Activated T-helper 1 cell treated with Interleukin-2 at 50 U/mL for 16 hours (primary cell): ENCODE results near the gene SENP7.
"Not testable (repeated sequence)": the region's sequence is repeated elsewhere in the genome, so short reads cannot be mapped to it uniquely, and the experiment has no call there.

ENCODE experiments used
- DNase-seq: peaks from one replicate; pipeline ENCODE4 v3.0.0-alpha.2; 2020; ENCODE audit warnings: low read depth

SENP7 gene

GRCh38 chr3:101454629-101455028 lies 58.4 kb downstream of the SENP7 start:
- no peak for DNase-seq

GRCh38 chr3:101453961-101454360 lies 59.1 kb downstream of the SENP7 start:
- no peak for DNase-seq

DNA sequence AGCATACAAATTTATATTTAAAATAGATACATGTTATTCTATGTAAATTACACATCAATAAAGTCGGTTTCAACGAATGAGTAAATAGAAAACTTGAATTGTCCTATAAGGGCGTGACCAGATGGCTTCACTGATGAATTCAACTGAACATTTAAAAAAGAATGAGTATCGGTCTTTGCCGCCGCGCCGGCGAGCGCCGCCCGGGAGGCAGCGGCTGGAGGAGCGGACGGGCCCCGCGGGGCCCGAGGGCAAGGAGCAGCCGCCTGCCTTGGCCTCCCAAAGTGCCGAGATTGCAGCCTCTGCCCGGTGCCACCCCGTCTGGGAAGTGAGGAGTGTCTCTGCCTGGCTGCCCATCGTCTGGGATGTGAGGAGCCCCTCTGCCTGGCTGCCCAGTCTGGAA lies 74.4 kb downstream of the SENP7 start:
- DNase-seq, result not testable (repeated sequence)

DNA sequence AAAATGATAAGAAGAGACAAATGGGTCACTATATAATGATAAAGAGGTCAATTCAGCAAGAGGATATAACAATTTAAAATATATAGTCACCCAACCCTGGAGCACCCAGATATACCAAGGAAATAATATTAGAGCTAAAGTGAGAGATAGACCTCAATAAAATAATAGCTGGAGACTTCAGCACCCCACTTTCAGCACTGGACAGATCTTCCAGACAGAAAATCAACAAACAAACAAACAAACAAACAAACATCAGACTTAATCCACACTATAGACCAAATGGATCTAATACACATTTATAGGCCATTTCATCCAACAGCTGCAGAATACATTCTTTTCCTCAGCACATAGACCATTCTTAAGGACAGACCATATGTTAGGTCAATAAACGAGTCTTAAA lies 79.4 kb downstream of the SENP7 start:
- no peak for DNase-seq

DNA sequence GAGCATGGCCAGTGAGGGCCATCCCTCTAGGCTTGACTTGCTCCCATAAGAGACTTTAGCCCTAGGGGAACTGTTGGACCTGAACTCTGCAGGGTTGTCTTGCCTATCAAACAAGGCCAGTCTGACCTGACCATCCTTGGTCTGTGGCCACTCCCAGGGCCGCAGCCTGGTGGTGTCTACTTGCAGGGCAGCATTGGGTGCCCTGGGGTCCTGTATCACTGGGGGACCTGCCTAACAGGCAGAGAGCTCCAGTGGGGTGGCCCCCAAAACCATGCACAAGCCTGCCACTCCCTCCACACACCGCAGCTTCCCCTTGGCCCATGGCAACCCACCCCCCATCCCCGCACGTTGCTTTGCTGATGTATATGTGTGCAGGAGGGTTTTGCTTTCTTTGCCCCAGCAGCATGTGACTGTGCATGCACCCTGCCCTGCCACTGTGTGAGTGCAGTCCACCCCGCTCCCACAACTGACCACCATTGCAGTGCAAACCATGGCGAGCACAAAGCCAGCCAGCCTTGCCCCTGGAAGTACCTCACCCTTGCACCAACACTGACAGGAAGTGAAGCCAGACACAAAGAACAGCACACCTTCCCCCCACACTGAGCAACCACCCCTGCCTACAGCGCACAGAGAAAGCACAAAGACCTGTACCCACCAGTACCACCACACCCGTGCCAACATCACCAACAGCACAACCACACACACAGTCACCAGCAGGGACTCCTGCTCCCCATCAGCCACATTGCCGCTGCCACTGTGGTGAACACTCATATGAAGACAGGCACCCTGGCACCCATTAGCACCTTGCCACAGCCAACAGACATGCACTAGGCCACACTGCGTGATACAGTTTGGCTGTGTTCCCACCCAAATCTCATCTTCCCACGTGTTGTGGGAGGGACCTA lies 88.8 kb downstream of the SENP7 start:
- DNase-seq, result no peak

- no peak for DNase-seq
These were observed 94.2 kb downstream of the SENP7 start for GRCh38 chr3:101418851-101419250.

DNA sequence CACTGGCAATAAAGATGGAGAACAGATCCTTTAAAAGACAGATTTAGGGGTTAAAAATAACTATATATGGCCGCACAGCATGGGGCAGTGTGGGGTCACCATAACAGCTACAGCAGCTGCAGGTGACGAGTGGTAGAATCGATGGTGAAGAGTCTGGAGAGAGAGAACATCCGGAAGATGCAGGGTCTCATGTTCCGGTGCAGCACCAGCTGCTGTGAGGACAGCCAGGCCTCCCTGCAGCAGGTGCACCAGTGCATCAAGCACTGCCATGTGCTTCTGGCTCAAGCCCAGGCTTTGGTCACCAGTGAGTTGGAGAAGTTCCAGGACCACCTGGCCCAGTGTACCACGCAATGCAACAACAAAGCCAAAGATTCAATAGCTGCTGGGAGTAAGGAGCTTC lies 98.9 kb downstream of the SENP7 start:
- no peak for DNase-seq

DNA sequence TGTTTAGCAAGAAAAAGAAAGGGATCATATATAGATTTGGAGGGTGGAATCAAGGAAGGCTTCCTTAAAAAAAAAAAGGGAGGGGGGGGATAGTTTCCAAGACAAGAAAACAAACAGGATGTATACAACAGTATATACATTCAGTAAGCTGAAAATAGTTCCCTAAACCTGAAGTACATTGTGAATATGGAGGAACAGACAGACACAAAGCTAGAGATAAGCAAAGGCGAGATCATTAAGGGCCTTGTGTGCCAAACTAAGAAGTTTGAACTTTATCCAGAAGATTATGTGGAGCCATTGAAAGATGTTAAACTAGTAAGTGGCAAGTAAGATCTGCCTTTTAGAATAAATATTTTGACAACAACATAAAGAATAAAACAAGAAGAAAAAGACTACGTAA lies 99.4 kb downstream of the SENP7 start:
- DNase-seq, result no peak

- no peak for DNase-seq
These were observed 121.5 kb downstream of the SENP7 start for GRCh38 chr3:101391413-101391950.

DNA sequence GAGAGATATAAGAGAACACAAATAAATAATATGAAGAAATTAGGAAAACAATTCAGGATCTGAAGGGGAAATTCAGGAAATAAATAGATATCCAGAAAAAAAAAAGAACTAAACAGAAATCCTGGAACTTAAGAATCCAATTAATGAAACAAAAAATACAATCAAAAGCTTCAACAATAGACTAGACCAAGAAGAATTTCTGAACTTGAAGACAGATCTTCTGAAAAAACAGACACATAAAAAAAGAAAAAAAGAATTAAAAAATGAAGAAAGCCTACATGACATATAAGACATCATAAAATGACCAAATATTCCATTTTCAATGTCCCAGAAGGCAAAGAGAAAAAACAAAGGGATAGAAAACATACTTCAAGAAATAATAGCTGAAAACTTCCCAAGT lies 124.3 kb downstream of the SENP7 start:
- no peak for DNase-seq

- DNase-seq, result no peak
These were observed 125.7 kb downstream of the SENP7 start for GRCh38 chr3:101387351-101387750.

DNA sequence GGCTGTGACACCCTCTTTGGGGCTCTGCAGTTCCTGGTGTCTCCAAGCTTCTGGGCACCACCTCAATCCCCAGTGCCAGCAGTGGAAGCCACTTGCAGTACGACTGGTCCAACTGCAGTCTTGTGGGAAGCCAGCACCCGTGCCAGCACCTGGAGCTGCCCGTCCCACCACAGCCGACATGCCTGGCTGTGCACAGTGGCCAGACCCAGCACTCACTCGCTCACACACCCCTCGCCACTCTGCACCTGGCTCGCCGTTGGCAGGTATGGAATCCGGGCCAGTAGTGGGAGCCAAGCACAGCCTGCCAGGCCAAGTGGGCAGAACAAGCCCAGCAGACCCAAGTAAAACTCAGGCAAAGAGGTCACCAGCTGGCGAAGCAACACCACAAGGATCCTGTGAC lies 128.6 kb downstream of the SENP7 start:
- no peak for DNase-seq

- DNase-seq, result no peak
These were observed 129.4 kb downstream of the SENP7 start for GRCh38 chr3:101383656-101384055.

DNA sequence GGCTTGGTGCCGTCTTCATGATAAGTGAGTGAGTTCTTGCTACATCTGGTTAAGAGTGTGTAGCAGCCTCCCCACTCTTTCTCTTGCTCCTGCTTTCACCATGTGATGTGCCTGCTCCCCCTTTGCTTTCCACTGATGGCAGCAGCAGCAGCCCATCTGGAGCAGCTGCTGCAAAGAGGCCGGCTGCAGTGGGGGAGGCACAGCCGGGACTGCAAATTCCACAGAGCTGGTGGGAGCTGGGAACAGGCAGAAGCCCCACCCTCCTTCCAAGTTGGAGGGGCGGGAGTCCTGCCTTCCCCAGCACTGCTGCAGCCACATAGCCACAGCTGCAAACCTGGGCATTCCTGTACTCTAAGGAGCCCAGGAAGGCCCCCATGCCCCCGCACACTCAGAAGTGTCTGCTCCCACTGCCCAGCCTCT lies 129.8 kb downstream of the SENP7 start:
- DNase-seq, result no peak

DNA sequence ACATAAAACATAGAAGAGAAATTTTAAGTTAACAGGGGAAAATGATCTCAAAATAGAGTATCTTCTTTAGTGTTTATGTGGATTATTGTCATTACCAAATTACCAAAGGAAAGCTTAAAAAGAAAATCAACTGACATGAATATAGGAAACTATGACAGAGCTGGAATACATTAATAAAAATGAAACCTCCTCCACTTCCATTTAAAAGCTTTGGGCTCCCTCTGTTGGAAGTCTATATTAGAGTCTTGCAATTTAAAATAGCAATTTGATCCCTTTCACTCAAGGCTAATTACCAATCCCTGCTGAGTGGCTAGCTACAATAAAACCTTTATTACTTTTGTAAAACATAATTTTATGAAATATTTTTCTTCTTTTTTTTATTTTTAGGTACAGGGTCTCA lies 131.2 kb downstream of the SENP7 start:
- no peak for DNase-seq

DNA sequence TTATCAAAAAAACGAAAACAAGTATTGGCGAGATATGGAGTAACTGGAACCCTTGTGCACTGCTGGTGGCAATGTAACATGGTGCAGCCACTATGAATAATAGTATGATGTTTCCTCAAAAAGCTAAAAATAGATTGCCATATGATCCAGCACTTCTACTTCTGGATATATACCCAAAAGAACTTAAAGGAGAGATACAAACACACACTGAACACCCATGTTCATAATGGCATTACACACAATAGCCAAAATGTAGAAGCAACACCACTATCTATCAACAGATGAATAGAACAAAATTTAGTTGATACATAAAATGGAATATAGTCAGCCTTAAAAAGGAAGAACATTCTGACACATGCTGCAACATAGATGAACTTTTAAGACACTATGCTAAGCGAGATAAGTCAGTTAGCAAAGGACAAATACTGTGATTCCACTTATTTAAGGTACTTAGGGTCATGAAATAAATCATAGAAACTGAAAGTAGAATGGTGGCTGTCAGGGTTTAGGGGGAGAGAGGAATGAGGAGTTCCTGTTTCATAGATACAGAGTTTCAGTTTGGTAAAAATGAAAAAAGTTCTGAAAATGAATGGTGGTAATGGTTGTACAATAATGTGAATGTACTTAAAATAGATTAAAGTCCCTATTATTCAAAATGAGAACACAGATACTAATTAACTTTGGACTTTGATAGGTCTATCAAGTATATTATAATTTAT lies 133.2 kb downstream of the SENP7 start:
- no peak for DNase-seq

GRCh38 chr3:101377796-101378195 lies 135.2 kb downstream of the SENP7 start:
- DNase-seq, result no peak

- no peak for DNase-seq
These were observed 135.8 kb downstream of the SENP7 start for GRCh38 chr3:101377209-101377608.

GRCh38 chr3:101375586-101375985 lies 137.4 kb downstream of the SENP7 start:
- no peak for DNase-seq

GRCh38 chr3:101362406-101362805 lies 150.6 kb downstream of the SENP7 start:
- no peak for DNase-seq

DNA sequence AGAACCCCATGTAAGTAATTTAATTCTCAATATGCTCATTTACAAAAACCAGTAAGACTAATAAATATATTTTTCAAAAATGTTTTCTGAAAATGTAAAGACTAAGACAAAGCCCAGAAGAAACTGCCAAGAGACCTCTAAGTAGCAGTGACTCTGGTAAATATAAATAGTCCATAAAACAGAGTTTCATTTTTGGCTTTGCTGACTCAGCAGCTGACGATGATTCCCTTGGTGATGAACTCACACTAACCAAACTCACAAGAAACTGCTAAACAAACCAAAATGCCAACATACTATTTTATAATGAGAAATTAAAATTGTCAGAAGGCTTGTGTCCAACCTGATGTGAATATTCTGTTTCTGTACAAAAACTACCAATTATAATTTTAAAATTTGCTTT lies 161.2 kb downstream of the SENP7 start:
- no peak for DNase-seq

GRCh38 chr3:101340591-101340990 lies 172.4 kb downstream of the SENP7 start:
- DNase-seq, result no peak

GRCh38 chr3:101333883-101334282 lies 179.1 kb downstream of the SENP7 start:
- DNase-seq, result no peak
